Activated gamma-delta T cell treated with Interleukin-2 at 50 U/mL for 16 hours (primary cell): ENCODE data around the gene PELI3.

ENCODE experiments used
- DNase-seq: peaks from one replicate; pipeline ENCODE4 v3.0.0-alpha.2; 2020

PELI3 gene

GRCh38 chr11:66476173-66476840 lies 9.6 kb downstream of the PELI3 start:
- DNase-seq: no peak

- no peak for DNase-seq
Measured at GRCh38 chr11:66476841-66477251, 10.1 kb downstream of the PELI3 start.

DNA sequence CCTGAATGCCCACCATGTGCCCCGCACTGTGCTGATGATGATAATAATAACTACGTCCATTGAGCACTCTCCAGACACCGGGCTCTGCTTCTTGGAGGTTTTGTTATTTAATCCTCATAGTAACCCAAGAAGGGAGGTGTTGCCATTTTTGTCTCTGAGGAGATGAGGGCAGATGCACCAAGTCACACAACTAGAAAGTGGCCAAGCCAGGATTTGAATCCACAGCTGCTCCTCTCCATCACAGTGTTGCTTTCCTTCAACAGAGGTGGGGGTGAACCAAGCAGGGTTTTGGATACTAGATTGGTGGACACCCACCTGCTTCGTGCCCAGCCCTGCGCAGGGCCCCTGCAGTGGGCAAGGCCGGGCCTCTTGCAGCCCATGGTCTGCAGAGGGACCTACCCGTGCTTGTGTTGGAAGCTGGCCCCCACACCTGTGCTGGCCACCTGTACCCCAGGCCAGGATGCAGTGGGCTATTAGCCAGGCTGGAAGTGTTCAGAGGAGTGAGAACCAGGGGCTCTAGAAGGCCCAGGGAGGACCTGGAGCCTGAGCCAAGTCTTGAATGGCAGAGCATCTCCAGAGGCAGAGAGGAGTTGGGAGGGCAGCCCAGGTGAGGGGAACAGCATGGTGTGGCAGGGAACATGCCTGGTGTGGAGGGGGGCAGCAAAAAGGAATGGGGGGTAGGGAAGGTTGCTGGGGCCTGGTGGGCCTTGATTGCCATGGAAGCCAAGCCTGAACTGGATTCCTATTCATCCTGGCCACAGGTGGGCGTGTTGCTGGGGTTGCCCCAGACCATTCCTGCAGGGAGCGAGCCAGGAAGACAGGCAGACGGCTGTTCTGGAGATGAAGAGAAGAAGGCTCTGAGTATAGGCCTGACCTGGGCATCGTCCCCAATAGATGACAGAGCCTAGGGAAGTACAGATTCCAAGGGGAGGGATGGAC lies 10.8 kb downstream of the PELI3 start:
- DNase-seq: no peak

DNA sequence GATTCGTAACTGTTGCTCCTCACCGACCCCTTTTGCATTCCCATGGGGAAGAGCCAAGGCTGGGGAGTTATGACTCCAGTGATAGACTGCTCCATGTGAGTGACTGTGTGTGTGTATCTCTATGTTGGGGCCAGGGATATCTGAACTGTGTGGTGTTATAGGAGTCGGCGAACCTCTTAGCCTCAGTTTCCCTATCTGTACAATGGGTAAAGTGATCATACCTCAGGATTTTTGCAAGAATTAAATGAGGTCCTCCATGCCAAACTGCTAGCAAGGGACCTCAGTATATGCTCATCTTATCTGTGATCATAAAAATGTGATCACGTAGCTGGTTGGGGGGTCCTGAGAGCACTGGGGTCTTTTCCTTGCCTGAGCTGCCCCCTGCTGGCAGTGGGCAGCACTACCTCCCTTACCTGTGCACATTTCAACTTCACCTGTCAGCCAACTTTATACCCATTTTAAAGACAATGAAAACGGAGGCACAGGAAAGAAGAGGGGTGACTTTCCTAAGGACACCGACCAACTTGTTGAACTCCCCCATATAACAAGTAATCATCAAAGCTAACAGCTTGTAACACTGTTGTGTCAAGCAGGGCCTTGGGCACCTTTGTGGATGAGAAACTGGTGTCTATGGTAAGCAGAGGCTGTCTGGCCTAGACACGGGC lies 12.2 kb downstream of the PELI3 start:
- peak; percentile 24 for DNase-seq

DNA sequence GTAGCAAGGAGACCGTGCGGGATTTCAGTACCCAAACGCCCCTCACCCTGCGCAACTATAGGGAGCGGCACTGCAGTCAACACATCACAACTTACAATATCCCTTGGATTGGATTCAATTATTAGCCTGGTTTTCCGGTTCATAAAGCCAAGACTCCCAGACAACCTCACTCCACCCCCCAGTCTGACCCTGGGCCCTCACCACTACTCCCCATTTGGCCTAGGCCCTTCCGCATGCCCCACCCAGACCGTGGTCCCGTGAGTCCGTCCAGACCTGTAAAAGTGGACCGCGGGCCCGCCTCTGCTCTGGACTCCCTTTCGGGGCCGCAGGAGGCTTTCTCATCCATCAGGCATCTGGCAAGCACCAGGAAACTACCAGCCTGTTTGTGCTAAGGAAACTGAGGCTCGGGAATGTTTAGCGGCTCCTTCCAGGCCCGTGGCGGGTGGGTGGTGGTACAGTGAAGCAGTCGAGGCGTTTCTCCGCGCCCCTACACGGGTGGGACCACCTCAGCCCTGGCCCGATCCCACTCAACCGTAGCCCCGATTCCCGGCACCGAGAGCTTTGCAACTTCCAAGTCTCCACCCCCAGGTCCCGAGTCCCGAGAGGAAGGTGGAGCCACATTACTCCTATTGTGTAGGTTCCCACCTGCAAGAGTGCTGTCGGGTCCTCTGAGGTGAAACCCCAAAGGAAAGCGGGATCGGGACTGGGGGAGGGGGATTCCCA lies 12.8 kb downstream of the PELI3 start:
- DNase-seq: no peak

DNA sequence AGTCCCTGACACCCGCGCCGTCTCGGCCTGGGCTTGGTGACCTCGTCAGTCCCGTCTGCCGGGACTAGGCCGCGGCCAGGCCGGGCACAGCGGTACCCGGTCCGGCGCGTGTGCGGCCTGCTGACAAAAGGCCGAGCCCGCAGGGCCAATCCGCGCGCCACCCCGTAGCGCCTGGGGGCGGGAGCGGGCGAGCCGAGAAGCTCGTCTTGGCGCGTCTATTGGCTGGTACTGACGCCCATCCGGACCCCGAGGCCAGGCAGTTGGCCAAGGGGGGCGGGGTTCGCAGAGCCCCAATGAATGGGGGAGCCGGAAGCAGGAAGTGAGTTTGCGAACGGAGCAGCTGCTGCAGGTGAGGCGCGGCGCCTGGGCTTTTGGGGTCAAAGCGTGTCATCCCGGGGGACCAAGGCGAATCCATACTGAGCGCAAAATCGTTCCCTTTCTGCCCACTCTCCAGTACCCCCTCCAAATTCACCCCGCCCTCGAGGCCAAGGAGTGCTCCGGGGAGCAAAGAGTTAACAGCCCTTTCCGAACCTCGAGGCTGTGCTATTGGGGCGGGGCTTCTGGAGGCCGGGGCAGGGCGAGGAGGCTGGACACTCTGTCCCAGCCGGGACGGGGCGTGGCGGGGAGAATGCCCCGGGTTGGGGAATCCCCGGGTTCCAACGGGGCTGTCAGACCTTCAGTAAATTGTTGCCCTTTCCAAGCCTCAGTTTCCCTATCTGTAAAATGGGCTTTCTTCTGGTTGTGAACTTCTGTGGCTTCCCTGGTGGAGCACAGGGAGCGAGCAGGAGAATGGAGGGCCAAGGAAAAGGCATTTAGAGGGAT lies 13.6 kb downstream of the PELI3 start, which contains the start of gene DPP3:
Gene DPP3, plus strand, starts transcription at position 318 of the 822 bp plus-strand sequence. CDS start 1,767 bp downstream, outside the sequence.
- peak; percentile 97 for DNase-seq

DNA sequence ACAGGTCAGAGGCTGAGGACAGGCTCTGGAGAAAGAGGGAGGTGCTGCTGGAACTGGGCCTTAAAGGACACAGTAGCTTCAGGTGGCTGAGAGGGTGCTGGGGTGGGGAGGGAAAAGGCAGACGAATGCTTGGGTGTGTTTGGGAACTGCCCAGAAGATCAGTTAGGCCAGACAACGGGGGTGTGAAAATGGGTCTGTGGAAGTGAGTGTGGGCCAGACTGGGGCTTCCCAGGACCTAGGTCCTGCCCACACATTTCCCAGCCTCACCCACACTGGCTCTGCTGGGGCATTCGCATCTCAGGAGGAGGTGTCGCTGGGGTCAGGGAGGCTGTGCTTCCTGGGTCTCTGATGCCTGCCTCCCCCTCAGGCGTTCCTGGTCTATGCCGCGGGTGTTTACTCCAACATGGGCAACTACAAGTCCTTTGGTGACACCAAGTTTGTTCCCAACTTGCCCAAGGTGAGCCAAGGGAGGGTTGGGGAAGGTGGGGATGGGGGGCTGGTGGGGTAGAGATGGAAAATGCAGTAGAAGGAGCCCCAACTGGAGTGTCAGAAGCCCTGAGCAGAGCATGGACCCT lies 18.2 kb downstream of the PELI3 start:
- DNase-seq: no peak

DNA sequence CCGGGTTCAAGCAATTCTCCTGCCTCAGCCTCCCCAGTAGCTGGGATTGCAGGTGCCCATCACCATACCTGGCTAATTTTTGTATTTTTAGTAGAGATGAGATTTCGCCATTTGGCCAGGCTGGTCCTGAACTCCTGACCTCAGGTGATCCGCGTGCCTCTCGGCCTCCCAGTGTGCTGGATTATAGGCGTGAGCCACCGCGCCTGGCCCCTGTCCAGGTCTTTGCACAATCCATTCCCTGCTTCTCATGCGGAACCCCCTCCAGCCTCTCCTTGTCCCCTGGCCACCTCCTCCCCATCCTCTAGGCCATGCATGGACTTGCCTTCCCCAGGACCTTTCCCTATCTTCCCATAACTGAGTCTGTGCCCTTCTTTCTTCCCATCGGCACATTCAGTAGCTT lies 22.3 kb downstream of the PELI3 start:
- no peak for DNase-seq

- DNase-seq: no peak
Measured at GRCh38 chr11:66489636-66490035, 22.9 kb downstream of the PELI3 start.

GRCh38 chr11:66491315-66491935 lies 24.7 kb downstream of the PELI3 start:
- no peak for DNase-seq

DNA sequence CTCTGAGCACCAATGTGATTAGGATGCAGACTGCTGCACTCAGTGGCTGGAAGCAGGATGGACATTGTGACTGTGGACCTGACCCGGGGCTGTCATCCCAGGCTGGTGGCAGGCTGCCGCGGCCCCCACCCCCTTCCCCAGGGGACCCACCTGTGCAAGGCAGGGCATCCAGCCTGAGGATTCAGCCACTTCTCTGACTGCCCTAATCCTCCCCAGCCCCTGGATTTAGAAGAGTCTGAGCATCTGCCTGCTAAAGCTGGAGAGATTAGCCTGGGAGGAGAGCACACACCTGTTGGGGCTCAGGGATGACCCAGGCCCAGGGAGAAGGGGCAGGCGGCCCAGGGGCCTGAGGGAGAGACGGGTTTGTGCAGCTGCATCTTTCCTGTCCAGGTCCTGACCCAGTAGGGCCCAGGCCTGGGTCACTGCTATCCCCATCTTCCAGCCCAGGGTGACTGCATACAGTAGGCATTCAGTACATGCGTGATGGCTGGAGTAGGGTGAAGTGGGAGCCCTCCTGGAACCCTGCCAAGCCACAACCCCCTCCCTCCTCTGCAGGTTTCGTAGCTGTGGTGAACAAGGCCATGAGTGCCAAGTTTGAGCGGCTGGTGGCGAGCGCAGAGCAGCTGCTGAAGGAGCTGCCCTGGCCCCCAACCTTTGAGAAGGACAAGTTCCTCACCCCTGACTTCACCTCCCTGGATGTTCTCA lies 25.6 kb downstream of the PELI3 start:
- DNase-seq: no peak

DNA sequence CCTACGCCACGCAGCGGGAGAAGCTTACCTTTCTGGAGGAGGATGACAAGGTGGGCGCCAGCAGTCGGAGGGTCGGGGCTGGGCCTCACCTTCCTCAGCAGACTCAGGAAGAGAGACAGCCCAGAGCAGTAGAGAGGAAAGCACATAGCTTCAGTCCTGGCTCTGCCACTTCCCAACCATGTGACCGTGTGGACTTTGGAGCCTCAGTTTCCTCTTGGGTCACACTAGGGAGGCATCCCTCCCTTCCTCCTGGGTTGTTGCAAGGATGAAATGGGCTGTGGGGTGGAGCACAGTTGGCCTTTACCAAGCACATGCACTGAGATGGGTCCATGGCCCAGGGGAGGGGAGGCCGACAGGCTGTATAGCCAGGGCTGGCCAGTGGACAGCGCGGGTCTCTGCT lies 26.4 kb downstream of the PELI3 start:
- DNase-seq: no peak

- DNase-seq: no peak
Measured at GRCh38 chr11:66494458-66494857, 27.8 kb downstream of the PELI3 start.

- DNase-seq: no peak
Measured at GRCh38 chr11:66494935-66495334, 28.2 kb downstream of the PELI3 start.

- no peak for DNase-seq
Measured at GRCh38 chr11:66495401-66495854, 28.7 kb downstream of the PELI3 start.

DNA sequence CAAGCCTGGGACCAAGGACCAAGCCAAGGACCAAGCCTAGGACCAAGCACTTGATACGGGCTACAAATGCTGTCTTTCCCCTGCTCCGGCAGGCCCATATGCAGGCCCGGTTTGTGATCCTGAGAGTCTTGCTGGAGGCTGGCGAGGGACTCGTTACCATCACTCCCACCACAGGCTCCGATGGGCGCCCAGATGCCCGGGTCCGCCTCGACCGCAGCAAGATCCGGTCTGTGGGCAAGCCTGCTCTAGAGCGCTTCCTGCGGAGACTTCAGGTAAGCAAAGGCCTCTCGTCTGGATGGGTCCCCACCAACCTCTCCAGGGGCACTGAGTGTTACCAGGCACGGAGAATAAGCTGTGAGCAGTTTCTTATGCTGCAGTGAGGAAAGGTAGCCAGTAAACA lies 30.5 kb downstream of the PELI3 start:
- DNase-seq: no peak

GRCh38 chr11:66498506-66498905 lies 31.8 kb downstream of the PELI3 start:
- no peak for DNase-seq

- DNase-seq: no peak
Measured at GRCh38 chr11:66505276-66505816, 38.6 kb downstream of the PELI3 start.

DNA sequence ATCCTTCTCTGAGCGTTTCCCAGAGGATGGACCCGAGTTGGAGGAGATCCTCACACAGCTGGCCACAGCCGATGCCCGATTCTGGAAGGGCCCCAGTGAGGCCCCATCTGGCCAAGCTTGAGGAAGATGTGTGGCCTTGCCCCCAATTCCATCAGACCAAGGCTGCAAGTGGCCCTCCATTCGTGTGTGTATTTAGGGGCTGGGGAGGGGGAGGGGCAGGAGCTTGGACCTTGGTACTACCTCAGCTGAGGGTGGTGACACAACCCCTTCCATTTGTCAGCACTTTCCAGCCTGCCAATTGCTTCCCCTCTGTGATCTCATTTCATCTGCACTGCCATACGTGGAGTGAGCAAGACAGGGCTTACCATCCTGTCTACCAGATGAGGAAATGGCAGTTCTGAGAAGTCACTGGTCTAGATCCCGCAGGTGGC lies 42.4 kb downstream of the PELI3 start:
- DNase-seq: no peak
